PFSK-1 (cell line): ENCODE measurements around the gene CYP26C1.

ENCODE experiments used
- TAF1 ChIP-seq: IDR thresholded peaks from 2 replicates; pipeline ENCODE4 v1.6.1; 2012; ENCODE audit warnings: low read length, control low read depth, borderline replicate concordance; ENCODE audit not compliant: insufficient read depth
- TF ChIP-seq, protein P1 (sequence below), 2 experiments: IDR thresholded peaks; 2 replicates each; pipeline versions ENCODE4 v1.6.1 to v1.8.0; 2011 to 2012; ENCODE audit warnings: low read depth in 2 of 2, low read length in 2 of 2, control low read depth in 1 of 2, inconsistent platforms in 1 of 2, mild to moderate bottlenecking in 1 of 2, moderate library complexity in 1 of 2; ENCODE audit not compliant: insufficient read depth in 1 of 2

DNA sequence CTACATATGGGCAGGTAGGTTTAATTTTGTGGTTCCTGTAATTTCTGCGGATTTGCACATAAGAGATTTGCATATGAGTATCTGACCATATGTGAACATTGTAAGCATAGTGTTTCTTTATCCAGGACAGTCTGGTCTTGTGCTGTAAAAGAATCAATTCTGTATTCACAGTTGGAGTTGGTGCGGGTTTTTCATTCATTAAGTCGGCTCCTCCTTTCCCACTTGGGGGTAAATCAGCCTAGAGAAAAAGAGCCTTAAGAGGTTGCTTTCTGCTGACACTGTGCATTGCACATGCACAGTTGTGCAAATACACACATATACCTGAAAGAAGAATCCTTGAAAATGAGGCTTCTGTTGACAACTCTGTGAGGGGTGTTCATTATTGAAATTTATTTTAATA is 6.1 kb upstream of the CYP26C1 start:
- TF ChIP-seq, protein P1, sequence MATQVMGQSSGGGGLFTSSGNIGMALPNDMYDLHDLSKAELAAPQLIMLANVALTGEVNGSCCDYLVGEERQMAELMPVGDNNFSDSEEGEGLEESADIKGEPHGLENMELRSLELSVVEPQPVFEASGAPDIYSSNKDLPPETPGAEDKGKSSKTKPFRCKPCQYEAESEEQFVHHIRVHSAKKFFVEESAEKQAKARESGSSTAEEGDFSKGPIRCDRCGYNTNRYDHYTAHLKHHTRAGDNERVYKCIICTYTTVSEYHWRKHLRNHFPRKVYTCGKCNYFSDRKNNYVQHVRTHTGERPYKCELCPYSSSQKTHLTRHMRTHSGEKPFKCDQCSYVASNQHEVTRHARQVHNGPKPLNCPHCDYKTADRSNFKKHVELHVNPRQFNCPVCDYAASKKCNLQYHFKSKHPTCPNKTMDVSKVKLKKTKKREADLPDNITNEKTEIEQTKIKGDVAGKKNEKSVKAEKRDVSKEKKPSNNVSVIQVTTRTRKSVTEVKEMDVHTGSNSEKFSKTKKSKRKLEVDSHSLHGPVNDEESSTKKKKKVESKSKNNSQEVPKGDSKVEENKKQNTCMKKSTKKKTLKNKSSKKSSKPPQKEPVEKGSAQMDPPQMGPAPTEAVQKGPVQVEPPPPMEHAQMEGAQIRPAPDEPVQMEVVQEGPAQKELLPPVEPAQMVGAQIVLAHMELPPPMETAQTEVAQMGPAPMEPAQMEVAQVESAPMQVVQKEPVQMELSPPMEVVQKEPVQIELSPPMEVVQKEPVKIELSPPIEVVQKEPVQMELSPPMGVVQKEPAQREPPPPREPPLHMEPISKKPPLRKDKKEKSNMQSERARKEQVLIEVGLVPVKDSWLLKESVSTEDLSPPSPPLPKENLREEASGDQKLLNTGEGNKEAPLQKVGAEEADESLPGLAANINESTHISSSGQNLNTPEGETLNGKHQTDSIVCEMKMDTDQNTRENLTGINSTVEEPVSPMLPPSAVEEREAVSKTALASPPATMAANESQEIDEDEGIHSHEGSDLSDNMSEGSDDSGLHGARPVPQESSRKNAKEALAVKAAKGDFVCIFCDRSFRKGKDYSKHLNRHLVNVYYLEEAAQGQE (IDR thresholded peaks at IDR 0.05; ENCODE audit: insufficient read depth in 1 of 2, low read depth in 2 of 2, low read length in 2 of 2): no peak
- TF ChIP-seq TAF1: no peak
